HUDEP-2 (cell line): ENCODE measurements around the gene LDAH.
A peak's percentile ranks its signal among the peaks of the same experiment; 100 is the strongest.

Experiments used
- DNase-seq, 76 experiments: peaks; one replicate each; lab custom pipeline; 2025; ENCODE audit not compliant: unreplicated experiment in 76 of 76; lab: John Stamatoyannopoulos, UW

The LDAH gene

GRCh38 chr2:20657522-20658235 is 165.2 kb downstream of the LDAH start:
- no peak for DNase-seq

GRCh38 chr2:20656561-20656960 is 166.3 kb downstream of the LDAH start:
- DNase-seq, result no peak

GRCh38 chr2:20654535-20654813 is 168.4 kb downstream of the LDAH start:
- no peak for DNase-seq

GRCh38 chr2:20653695-20654534 is 169.0 kb downstream of the LDAH start:
- no peak for DNase-seq

- no peak for DNase-seq
Measured at GRCh38 chr2:20652673-20653575, 170.0 kb downstream of the LDAH start.

GRCh38 chr2:20652141-20652540 is 170.8 kb downstream of the LDAH start:
- DNase-seq, result no peak

GRCh38 chr2:20651731-20652099 is 171.2 kb downstream of the LDAH start:
- no peak for DNase-seq

- DNase-seq, result peak in 74 of 76 experiments; percentile 6 to 90 (median 70)
Measured at GRCh38 chr2:20650877-20651730, 171.8 kb downstream of the LDAH start, which contains the start of gene HS1BP3. TSS of gene HS1BP3 (minus strand) at chr2:20651098. CDS start at chr2:20651063, 35 bp downstream.

- peak in 4 of 76 experiments; percentile 9 to 29 (median 15) for DNase-seq
Measured at GRCh38 chr2:20650393-20650876, 172.5 kb downstream of the LDAH start.

- no peak for DNase-seq
Measured at GRCh38 chr2:20649976-20650375, 172.9 kb downstream of the LDAH start.

- DNase-seq, result no peak
Measured at GRCh38 chr2:20649576-20649975, 173.3 kb downstream of the LDAH start.

GRCh38 chr2:20648831-20649230 is 174.1 kb downstream of the LDAH start:
- DNase-seq, result no peak

- no peak for DNase-seq
Measured at GRCh38 chr2:20648206-20648605, 174.7 kb downstream of the LDAH start.

GRCh38 chr2:20647738-20648137 is 175.2 kb downstream of the LDAH start:
- no peak for DNase-seq

- DNase-seq, result no peak
Measured at GRCh38 chr2:20647211-20647610, 175.7 kb downstream of the LDAH start.

GRCh38 chr2:20646446-20646845 is 176.5 kb downstream of the LDAH start:
- no peak for DNase-seq

- no peak for DNase-seq
Measured at GRCh38 chr2:20645761-20646160, 177.1 kb downstream of the LDAH start.

GRCh38 chr2:20645301-20645701 is 177.6 kb downstream of the LDAH start:
- no peak for DNase-seq

- no peak for DNase-seq
Measured at GRCh38 chr2:20643826-20644225, 179.1 kb downstream of the LDAH start.

GRCh38 chr2:20643060-20643459 is 179.8 kb downstream of the LDAH start:
- DNase-seq, result no peak
